Neuronal stem cell (in vitro differentiated cells): ENCODE measurements around the gene TADA2B.

Source experiments
- DNase-seq: peaks from one replicate; pipeline ENCODE4 v3.0.0-alpha.2; 2013; ENCODE audit warnings: low spot score
- H2AFZ ChIP-seq: one replicate; pipeline ENCODE4 v1.6.1; 2013; ENCODE audit warnings: mild to moderate bottlenecking, low read length, inconsistent platforms
- H2AK5ac ChIP-seq: 2 replicates; pipeline ENCODE4 v1.6.1; 2013; ENCODE audit warnings: low read depth, mild to moderate bottlenecking, inconsistent platforms, low read length, moderate library complexity, mixed read lengths
- H2BK120ac ChIP-seq: 2 replicates; pipeline ENCODE4 v1.6.1; 2013; ENCODE audit warnings: low read depth, mild to moderate bottlenecking, inconsistent platforms, low read length, moderate library complexity, mixed read lengths
- H2BK12ac ChIP-seq: one replicate; pipeline ENCODE4 v1.6.1; 2013; ENCODE audit warnings: low read length, inconsistent platforms
- H2BK15ac ChIP-seq: 2 replicates; pipeline ENCODE4 v1.6.1; 2013; ENCODE audit warnings: mild to moderate bottlenecking, low read length, inconsistent platforms, mixed read lengths
- H2BK5ac ChIP-seq: one replicate; pipeline ENCODE4 v1.6.1; 2013; ENCODE audit warnings: inconsistent platforms, mild to moderate bottlenecking, low read length, moderate library complexity
- H3K14ac ChIP-seq: one replicate; pipeline ENCODE4 v1.6.1; 2013; ENCODE audit warnings: low read length, inconsistent platforms
- H3K18ac ChIP-seq: 2 replicates; pipeline ENCODE4 v1.6.1; 2013; ENCODE audit warnings: low read length, inconsistent platforms
- H3K23ac ChIP-seq: 2 replicates; pipeline ENCODE4 v1.6.1; 2013; ENCODE audit warnings: low read depth, mild to moderate bottlenecking, mixed read lengths, low read length, inconsistent platforms; ENCODE audit not compliant: poor library complexity
- H3K27ac ChIP-seq: replicated peaks from 3 replicates; pipeline ENCODE4 v1.5.1; 2013; ENCODE audit warnings: low read length, inconsistent platforms
- H3K27me3 ChIP-seq, 3 experiments: 2 replicates each; pipeline ENCODE4 v1.6.1; 2013; ENCODE audit warnings: low read length in 3 of 3, mild to moderate bottlenecking in 2 of 3, inconsistent platforms in 1 of 3, low read depth in 1 of 3, mixed read lengths in 1 of 3, moderate library complexity in 1 of 3; ENCODE audit not compliant: control insufficient read depth in 3 of 3, insufficient read depth in 3 of 3
- H3K36me3 ChIP-seq, 2 donors: replicated peaks in 1 of 2; 2 replicates each; pipeline ENCODE4 v1.6.1; 2013; ENCODE audit warnings: low read length in 2 of 2; ENCODE audit not compliant: control insufficient read depth in 2 of 2, insufficient read depth in 2 of 2
- H3K4ac ChIP-seq: 2 replicates; pipeline ENCODE4 v1.6.1; 2013; ENCODE audit warnings: inconsistent platforms, mild to moderate bottlenecking, low read length, moderate library complexity
- H3K4me1 ChIP-seq, 2 donors: 1 replicate in 1 of 2; 2 replicates in 1 of 2; pipeline ENCODE4 v1.6.1; 2013; ENCODE audit warnings: low read length in 2 of 2, low read depth in 1 of 2; ENCODE audit not compliant: control insufficient read depth in 2 of 2, insufficient read depth in 1 of 2
- H3K4me2 ChIP-seq: one replicate; pipeline ENCODE4 v1.6.1; 2013; ENCODE audit warnings: mild to moderate bottlenecking, low read length, inconsistent platforms; ENCODE audit not compliant: insufficient read depth, poor library complexity, severe bottlenecking
- H3K4me3 ChIP-seq, 2 donors: 2 replicates each; pipeline ENCODE4 v1.5.1; 2013; ENCODE audit warnings: low read length in 2 of 2, mild to moderate bottlenecking in 2 of 2, inconsistent platforms in 1 of 2, moderate library complexity in 1 of 2
- H3K79me1 ChIP-seq: one replicate; pipeline ENCODE4 v1.6.1; 2013; ENCODE audit warnings: low read depth, mild to moderate bottlenecking, inconsistent platforms, low read length, moderate library complexity
- H3K9ac ChIP-seq: one replicate; pipeline ENCODE4 v1.6.1; 2013; ENCODE audit warnings: mild to moderate bottlenecking, low read depth, low read length, inconsistent platforms; ENCODE audit not compliant: poor library complexity
- H3K9me3 ChIP-seq, 2 donors: replicated peaks in 1 of 2; 2 replicates each; pipeline versions ENCODE3 to v1.6.1; 2013; ENCODE audit warnings: low read length in 2 of 2, mild to moderate bottlenecking in 2 of 2, inconsistent platforms in 1 of 2, low read depth in 1 of 2, mixed read lengths in 1 of 2, moderate library complexity in 1 of 2; ENCODE audit not compliant: control insufficient read depth in 2 of 2, insufficient read depth in 1 of 2
- H4K8ac ChIP-seq: one replicate; pipeline ENCODE4 v1.6.1; 2013; ENCODE audit warnings: low read depth, mild to moderate bottlenecking, inconsistent platforms, low read length, moderate library complexity
- H4K91ac ChIP-seq: one replicate; pipeline ENCODE4 v1.6.1; 2013; ENCODE audit warnings: low read length, low read depth, mild to moderate bottlenecking, inconsistent platforms; ENCODE audit not compliant: poor library complexity
- WGBS, 2 donors: extraction: QIAGEN DNeasy Blood & Tissue Kit; methylation state at CpG; one replicate each; pipeline ENCODE4 v1.1.7; 2013; ENCODE audit warnings: missing lambda C conversion rate in 2 of 2, mixed read lengths in 1 of 2; ENCODE audit not compliant: insufficient read length in 2 of 2, insufficient replicate concordance in 1 of 2; ENCODE audit errors: extremely low coverage in 2 of 2; 5-methylcytosine and 5-hydroxymethylcytosine counted together

The TADA2B gene

DNA sequence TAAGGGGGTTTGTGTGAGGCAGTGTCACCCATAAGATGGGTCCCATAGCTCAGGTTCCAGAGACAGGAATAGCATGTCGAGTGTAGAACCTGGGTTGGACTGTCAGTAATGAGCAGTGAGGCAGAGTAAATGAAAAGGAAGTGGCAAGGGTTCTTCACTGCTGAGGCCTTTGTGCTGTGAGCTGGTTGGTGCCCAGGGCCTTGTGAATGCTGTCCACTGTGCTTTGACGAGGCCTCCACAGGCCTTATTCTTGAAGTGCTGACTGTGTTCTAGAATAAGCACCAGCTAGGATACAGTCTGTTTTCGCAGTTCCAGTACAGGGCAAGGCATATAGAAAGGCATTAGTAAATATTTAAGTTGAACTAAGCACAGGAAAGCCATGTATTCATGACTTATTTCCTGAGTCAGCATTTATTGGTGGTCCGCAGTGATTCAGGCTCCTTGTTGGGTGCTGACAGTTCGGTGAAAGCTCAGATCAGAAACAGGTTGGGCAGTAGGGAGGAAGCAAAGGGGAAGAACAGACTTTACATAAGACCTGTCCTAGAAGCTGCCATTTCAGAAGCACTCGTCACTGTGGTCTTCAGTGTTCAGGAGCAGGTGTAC is 25.6 kb upstream of the TADA2B start:
- Histone ChIP-seq H3K9ac (no peak overlapping the region), H2AFZ (no peak overlapping the region), H4K8ac (no peak overlapping the region), H3K4me1 (peaks cover 5 to 8% of the 10 kb centered on the region in 2 donors), H2BK15ac (no peak overlapping the region), H2AK5ac (no peak overlapping the region), H2BK12ac (no peak overlapping the region), H4K91ac (no peak overlapping the region), H3K23ac (no peak overlapping the region), H3K14ac (no peak overlapping the region), H3K79me1 (peaks cover 1% of the 10 kb centered on the region), H3K36me3 (peaks cover 39 to 88% of the 10 kb centered on the region in 2 donors), H2BK120ac (no peak overlapping the region), H3K27ac (no peak overlapping the region), H3K4me3 (no peak overlapping the region), H3K27me3 (no peaks in the 10 kb centered on the region), H3K4me2 (no peak overlapping the region), H2BK5ac (no peak overlapping the region), H3K4ac (no peak overlapping the region), H3K18ac (no peak overlapping the region), H3K9me3 (no peaks in the 10 kb centered on the region)
- WGBS, 2 donors, result no CpG with 5 or more reads among the region's 6 CpGs
- no peak for DNase-seq

DNA sequence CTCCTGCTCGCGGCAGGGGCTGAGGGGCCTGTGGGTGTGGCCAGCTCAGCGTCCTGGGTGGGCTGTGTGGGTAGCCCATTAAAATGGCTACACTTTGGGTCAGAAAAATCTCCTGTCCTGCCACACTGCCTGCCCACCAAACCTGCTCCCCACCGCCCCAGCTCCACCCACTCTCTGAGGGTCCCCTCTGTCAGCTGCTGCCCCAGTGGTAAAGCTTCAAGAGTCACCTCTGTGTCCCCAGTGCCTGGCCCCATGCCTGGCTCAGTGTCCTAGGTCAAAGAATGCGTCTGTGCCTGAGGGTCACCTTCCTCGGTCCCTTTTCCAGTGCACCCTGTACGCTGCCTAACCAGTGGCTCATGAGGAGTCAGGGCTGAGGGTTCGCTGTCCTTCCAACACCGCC is 24.9 kb upstream of the TADA2B start:
- Histone ChIP-seq H2BK12ac (no peak overlapping the region), H3K4me2 (no peak overlapping the region), H2AFZ (no peak overlapping the region), H3K36me3 (peaks cover 37 to 84% of the 10 kb centered on the region in 2 donors), H2BK120ac (no peak overlapping the region), H3K27ac (no peak overlapping the region), H3K4ac (no peak overlapping the region), H3K14ac (no peak overlapping the region), H2BK5ac (no peak overlapping the region), H3K18ac (no peak overlapping the region), H3K79me1 (peaks cover 1% of the 10 kb centered on the region), H3K27me3 (no peaks in the 10 kb centered on the region), H2AK5ac (no peak overlapping the region), H2BK15ac (no peak overlapping the region), H4K8ac (no peak overlapping the region), H3K23ac (no peak overlapping the region), H3K4me1 (peaks cover 5 to 8% of the 10 kb centered on the region in 2 donors), H3K9me3 (no peaks in the 10 kb centered on the region), H3K9ac (no peak overlapping the region), H4K91ac (no peak overlapping the region), H3K4me3 (no peak overlapping the region)
- DNase-seq, result no peak
- WGBS, 2 donors, result no CpG with 5 or more reads among the region's 9 CpGs

GRCh38 chr4:7019367-7019766 is 23.8 kb upstream of the TADA2B start:
- no peak overlapping the region for H3K14ac ChIP-seq
- no peak overlapping the region for H2BK5ac ChIP-seq
- H3K4me2 ChIP-seq, result no peak overlapping the region
- no peak overlapping the region for H2AFZ ChIP-seq
- no peak overlapping the region for H2BK120ac ChIP-seq
- no peak overlapping the region for H4K91ac ChIP-seq
- H2BK12ac ChIP-seq, result no peak overlapping the region
- no CpG with 5 or more reads among the region's 10 CpGs for WGBS, 2 donors
- no peak overlapping the region for H3K27ac ChIP-seq
- no peak overlapping the region for H3K4me3 ChIP-seq
- H4K8ac ChIP-seq, result no peak overlapping the region
- peaks cover 5 to 8% of the 10 kb centered on the region in 2 donors for H3K4me1 ChIP-seq
- no peak overlapping the region for H2AK5ac ChIP-seq
- H3K9ac ChIP-seq, result no peak overlapping the region
- H3K23ac ChIP-seq, result no peak overlapping the region
- no peak overlapping the region for H2BK15ac ChIP-seq
- no peak overlapping the region for H3K4ac ChIP-seq
- H3K18ac ChIP-seq, result peak overlapping the region; percentile 9
- no peak for DNase-seq
- H3K36me3 ChIP-seq, result peaks cover 37 to 85% of the 10 kb centered on the region in 2 donors
- H3K27me3 ChIP-seq, result no peaks in the 10 kb centered on the region
- peaks cover 1% of the 10 kb centered on the region for H3K79me1 ChIP-seq
- H3K9me3 ChIP-seq, result no peaks in the 10 kb centered on the region

DNA sequence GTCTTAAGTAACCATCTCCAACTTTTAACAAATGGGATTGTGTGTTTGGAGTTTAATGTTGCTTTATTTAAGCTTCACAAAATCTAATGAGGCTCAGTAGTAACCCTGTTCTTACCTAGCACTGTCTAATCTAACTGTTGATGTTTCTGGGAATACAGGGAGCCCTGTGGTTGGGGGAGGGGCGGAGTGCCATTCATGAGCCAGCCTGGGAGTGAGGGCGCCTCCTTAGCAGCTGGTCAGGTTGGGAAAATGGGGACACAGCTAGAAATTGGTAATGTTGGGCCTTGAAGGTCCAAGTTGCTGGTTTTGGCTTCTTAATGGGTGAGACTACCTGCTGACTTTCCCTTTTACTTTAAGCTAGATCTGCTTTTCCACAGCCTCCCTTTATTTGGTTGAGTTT is 22.9 kb upstream of the TADA2B start:
- Histone ChIP-seq H3K27me3 (no peaks in the 10 kb centered on the region), H3K27ac (no peak overlapping the region), H3K4me3 (no peak overlapping the region), H2BK5ac (no peak overlapping the region), H3K23ac (no peak overlapping the region), H3K18ac (no peak overlapping the region), H4K91ac (no peak overlapping the region), H3K4me1 (peaks cover 5 to 8% of the 10 kb centered on the region in 2 donors), H3K36me3 (peaks cover 36 to 85% of the 10 kb centered on the region in 2 donors), H2BK120ac (no peak overlapping the region), H2AFZ (no peak overlapping the region), H3K9me3 (no peaks in the 10 kb centered on the region), H4K8ac (no peak overlapping the region), H3K14ac (no peak overlapping the region), H3K79me1 (peaks cover 1% of the 10 kb centered on the region), H2AK5ac (no peak overlapping the region), H3K9ac (no peak overlapping the region), H3K4ac (no peak overlapping the region), H2BK15ac (no peak overlapping the region), H3K4me2 (no peak overlapping the region), H2BK12ac (no peak overlapping the region)
- no peak for DNase-seq
- WGBS, 2 donors, result no CpG with 5 or more reads among the region's 2 CpGs
